HepG2 (cell line): ENCODE results near the gene PTPRD. TPM values are rescaled to one million over a fixed set of nuclear protein-coding genes. Genes with fewer than 3 reads are reported as not detected.

Experiments used
- ATAC-seq: fragments of 200-7000 bp; cut with Tn5 transposase; 3 replicates; pipeline ENCODE4 v1.9.1; 2020; ENCODE audit warnings: mild to moderate bottlenecking, moderate library complexity
- BruUV-seq: library from RNA; stranded (reverse); fragments of 400-500 nt; replicated peaks from 2 replicates; lab custom pipeline; 2021; lab: Mats Ljungman, UMichigan
- CTCF ChIA-PET: fragments of 300-600 bp; formaldehyde crosslinking; extraction: SDS; loops from one replicate; lab custom pipeline; 2021; ENCODE audit warnings: low total read pairs, inconsistent platforms, low intra/inter-chr PET ratio; lab: Yijun Ruan, JAX
- POLR2A ChIA-PET: fragments of 350-600 bp; sonication (Branson Sonifier 250); formaldehyde crosslinking; loops from one replicate; lab custom pipeline; 2020; ENCODE audit warnings: antibody characterized with exemption, inconsistent platforms; lab: Yijun Ruan, JAX
- DNase-seq: peaks from one replicate; pipeline ENCODE4 v3.0.0-alpha.2; 2015; ENCODE audit warnings: low spot score
- FAIRE-seq: peaks from 3 replicates; lab custom pipeline; 2011; peaks lifted over from hg19 to GRCh38; lab: Jason Lieb, UNC
- H2AFZ ChIP-seq: one replicate; pipeline ENCODE4 v1.6.1; 2011; ENCODE audit warnings: low read length, inconsistent platforms
- H3K27ac ChIP-seq: fragments of 300-600 bp; 3 replicates; pipeline ENCODE4 v1.8.0; 2011; ENCODE audit warnings: mixed run types, mild to moderate bottlenecking, mixed read lengths, low read length, inconsistent platforms; ENCODE audit not compliant: insufficient read depth; ENCODE audit errors: extremely low read length
- H3K27me3 ChIP-seq, 2 experiments: fragments of 200-600 bp in 1 of 2; 2 replicates in 1 of 2; 3 replicates in 1 of 2; pipeline versions ENCODE4 v1.6.0 to v1.8.0; 2011; ENCODE audit warnings: low read length in 2 of 2, mild to moderate bottlenecking in 2 of 2, moderate library complexity in 2 of 2, inconsistent platforms in 1 of 2; ENCODE audit not compliant: insufficient read depth in 2 of 2, control insufficient read depth in 1 of 2
- H3K36me3 ChIP-seq, 2 experiments: fragments of 200-600 bp in 1 of 2; replicated peaks in 1 of 2; 2 replicates in 1 of 2; 3 replicates in 1 of 2; pipeline versions ENCODE4 v1.5.1 to v1.8.0; 2011; ENCODE audit warnings: low read length in 2 of 2, inconsistent platforms in 1 of 2; ENCODE audit not compliant: insufficient read depth in 2 of 2, control insufficient read depth in 1 of 2
- H3K4me1 ChIP-seq: 2 replicates; pipeline ENCODE4 v1.5.1; 2012; ENCODE audit warnings: low read length, inconsistent platforms; ENCODE audit not compliant: insufficient read depth
- H3K4me2 ChIP-seq: 2 replicates; pipeline ENCODE4 v1.6.0; 2011; ENCODE audit warnings: low read depth, low read length, inconsistent platforms
- H3K4me3 ChIP-seq, 3 experiments: fragments of 200-600 bp in 1 of 3; sonication (generic), shearing (Covaris generic) in 1 of 3; replicated peaks in 1 of 3; 2 replicates each; pipeline ENCODE4 v1.5.1; 2011 to 2016; ENCODE audit warnings: low read length in 3 of 3, inconsistent platforms in 2 of 3, low read depth in 2 of 3, mild to moderate bottlenecking in 2 of 3, control low read depth in 1 of 3, mixed read lengths in 1 of 3; ENCODE audit not compliant: insufficient read depth in 1 of 3
- H3K79me2 ChIP-seq: one replicate; pipeline ENCODE4 v1.6.1; 2011; ENCODE audit warnings: low read length, inconsistent platforms; ENCODE audit not compliant: insufficient read depth
- H3K9ac ChIP-seq: 2 replicates; pipeline ENCODE4 v1.6.0; 2011; ENCODE audit warnings: mild to moderate bottlenecking, low read depth, low read length, inconsistent platforms; ENCODE audit not compliant: insufficient read depth
- H3K9me3 ChIP-seq: 2 replicates; pipeline ENCODE4 v1.5.1; 2012; ENCODE audit warnings: mild to moderate bottlenecking, low read length
- H4K20me1 ChIP-seq: 2 replicates; pipeline ENCODE4 v1.6.0; 2011; ENCODE audit warnings: inconsistent platforms, mild to moderate bottlenecking, low read length, moderate library complexity; ENCODE audit not compliant: insufficient read depth
- ARNT2 ChIP-seq: sonication (generic); formaldehyde crosslinking; IDR thresholded peaks from 2 replicates; pipeline ENCODE4 v1.8.0; 2022; ENCODE audit warnings: mild to moderate bottlenecking, low read depth, missing genetic modification reagents, moderate library complexity
- HOXD1 ChIP-seq: sonication (generic); formaldehyde crosslinking; IDR thresholded peaks from 2 replicates; pipeline ENCODE4 v1.5.0; 2020; ENCODE audit warnings: missing genetic modification reagents
- IKZF1 ChIP-seq: fragments of 450-650 bp; IDR thresholded peaks from 2 replicates; pipeline ENCODE4 v1.7.1; 2016
- ISL2 ChIP-seq: sonication (generic); formaldehyde crosslinking; IDR thresholded peaks from 2 replicates; pipeline ENCODE4 v1.5.0; 2020; ENCODE audit warnings: missing genetic modification reagents
- MEIS1 ChIP-seq: sonication (generic); formaldehyde crosslinking; IDR thresholded peaks from 2 replicates; pipeline ENCODE4 v1.9.0; 2021; ENCODE audit warnings: mild to moderate bottlenecking, missing genetic modification reagents, moderate library complexity, borderline replicate concordance
- NFE2L2 ChIP-seq: fragments of 150-350 bp; IDR thresholded peaks from 2 replicates; pipeline ENCODE4 v1.6.1; 2014; ENCODE audit warnings: low read length
- NFKBIZ ChIP-seq: IDR thresholded peaks from 2 replicates; pipeline ENCODE4 v1.6.1; 2018; ENCODE audit warnings: missing genetic modification reagents, missing compliant biosample characterization
- NPAS2 ChIP-seq: sonication (generic); formaldehyde crosslinking; IDR thresholded peaks from 2 replicates; pipeline ENCODE4 v1.8.0; 2022; ENCODE audit warnings: mild to moderate bottlenecking, missing genetic modification reagents, borderline replicate concordance
- SP1 ChIP-seq, 2 experiments: fragments of 450-650 bp in 1 of 2; sonication (generic) in 1 of 2; formaldehyde crosslinking in 1 of 2; IDR thresholded peaks; 2 replicates each; pipeline versions ENCODE4 v1.4.0 to v1.6.1; 2016 to 2020; ENCODE audit warnings: missing genetic modification reagents in 1 of 2
- STAG1 ChIP-seq: sonication (generic); formaldehyde crosslinking; IDR thresholded peaks from 2 replicates; pipeline ENCODE4 v1.4.0; 2020; ENCODE audit warnings: missing genetic modification reagents
- XBP1 ChIP-seq: sonication (generic); formaldehyde crosslinking; IDR thresholded peaks from 2 replicates; pipeline ENCODE4 v1.5.0; 2020; ENCODE audit warnings: missing genetic modification reagents
- ZNF382 ChIP-seq: sonication (generic); formaldehyde crosslinking; IDR thresholded peaks from 2 replicates; pipeline ENCODE4 v1.5.0; 2020; ENCODE audit warnings: missing genetic modification reagents, mild to moderate bottlenecking, borderline replicate concordance
- ZNF556 ChIP-seq: sonication (generic); formaldehyde crosslinking; IDR thresholded peaks from 2 replicates; pipeline ENCODE4 v1.4.0; 2020; ENCODE audit warnings: mild to moderate bottlenecking, missing genetic modification reagents, borderline replicate concordance
- ZNF629 ChIP-seq: sonication (generic); formaldehyde crosslinking; conservative IDR thresholded peaks from 2 replicates; pipeline ENCODE4 v1.5.0; 2020; ENCODE audit warnings: missing genetic modification reagents
- WGBS: methylation state at CpG from one replicate; pipeline ENCODE4 v1.1.6; 2017; ENCODE audit warnings: low lambda C conversion rate; 5-methylcytosine and 5-hydroxymethylcytosine counted together
- in situ Hi-C: cut with HindIII; loops from 2 replicates; pipeline ENCODE4 v1.10.0; 2017; ENCODE audit warnings: low pct_unique_long_range_greater_than_20kb; ENCODE audit not compliant: extremely low pct_ligation_motif_present
- intact Hi-C: fragments of 100-400 bp; cut with micrococcal nuclease; formaldehyde crosslinking; loops from one replicate; pipeline ENCODE4 v1.10.0; 2022; ENCODE audit not compliant: unreplicated experiment
- polyA plus RNA-seq, 8 experiments: library from polyadenylated mRNA; depleted of rRNA in 3 of 8; stranded (reverse) in 7 of 8; unstranded in 1 of 8; fragments of >200 nt; fragmentation: Illumina TruSeq in 4 of 8; extraction: Trizol in 4 of 8; gene quantifications; 2 replicates each; pipeline versions ENCODE4 v1.2.1 to v1.2.3, GENCODE V29; 2011 to 2016; ENCODE audit warnings: low read depth in 4 of 8, missing spikeins in 1 of 8, mixed read lengths in 1 of 8; ENCODE audit not compliant: insufficient read depth in 1 of 8
- total RNA-seq, 5 experiments: library from RNA; depleted of rRNA; stranded (reverse); fragments of >200 nt; fragmentation: Illumina TruSeq; extraction: Trizol; gene quantifications; 2 replicates each; pipeline ENCODE4 v1.2.3, GENCODE V29; 2016; ENCODE audit warnings: low read depth in 1 of 5
- TF ChIP-seq, protein P1 (sequence below): sonication (generic); formaldehyde crosslinking; IDR thresholded peaks from 2 replicates; pipeline ENCODE4 v1.4.0; 2020; ENCODE audit warnings: missing genetic modification reagents, mild to moderate bottlenecking, borderline replicate concordance
- TF ChIP-seq, protein P2 (sequence below): sonication (generic); formaldehyde crosslinking; conservative IDR thresholded peaks from 2 replicates; pipeline ENCODE4 v1.8.0; 2022; ENCODE audit warnings: missing genetic modification reagents
- TF ChIP-seq, protein P3 (sequence below): sonication (generic); formaldehyde crosslinking; IDR thresholded peaks from 2 replicates; pipeline ENCODE4 v1.5.0; 2020; ENCODE audit warnings: missing genetic modification reagents

Gene PTPRD
- total and polyA plus RNA-seq, 2 of the 13 experiments (the other 11 are each of a cell fraction or from before 2014, with no cell fraction given): 0.05 TPM; not detected in 1

- no TSS peak for BruUV-seq
- H3K79me2 ChIP-seq: no peaks in the 10 kb centered on the region
- 1% methylated on average over 4 of the region's 4 CpGs for WGBS
- H3K4me3 ChIP-seq: no peak overlapping the region
- DNase-seq (no peak), ATAC-seq (no peak), FAIRE-seq (no peak)
- no peaks in the 10 kb centered on the region for H3K36me3 ChIP-seq
- H3K27ac ChIP-seq: no peak overlapping the region
- TF ChIP-seq HOXD1 (CRISPR knock-in tag): no peak
- no peak for TF ChIP-seq ISL2 (CRISPR knock-in tag)
- TF ChIP-seq IKZF1: no peak
- TF ChIP-seq STAG1 (CRISPR knock-in tag): no peak
- TF ChIP-seq ZNF556 (CRISPR knock-in tag): no peak
- TF ChIP-seq, protein P1, sequence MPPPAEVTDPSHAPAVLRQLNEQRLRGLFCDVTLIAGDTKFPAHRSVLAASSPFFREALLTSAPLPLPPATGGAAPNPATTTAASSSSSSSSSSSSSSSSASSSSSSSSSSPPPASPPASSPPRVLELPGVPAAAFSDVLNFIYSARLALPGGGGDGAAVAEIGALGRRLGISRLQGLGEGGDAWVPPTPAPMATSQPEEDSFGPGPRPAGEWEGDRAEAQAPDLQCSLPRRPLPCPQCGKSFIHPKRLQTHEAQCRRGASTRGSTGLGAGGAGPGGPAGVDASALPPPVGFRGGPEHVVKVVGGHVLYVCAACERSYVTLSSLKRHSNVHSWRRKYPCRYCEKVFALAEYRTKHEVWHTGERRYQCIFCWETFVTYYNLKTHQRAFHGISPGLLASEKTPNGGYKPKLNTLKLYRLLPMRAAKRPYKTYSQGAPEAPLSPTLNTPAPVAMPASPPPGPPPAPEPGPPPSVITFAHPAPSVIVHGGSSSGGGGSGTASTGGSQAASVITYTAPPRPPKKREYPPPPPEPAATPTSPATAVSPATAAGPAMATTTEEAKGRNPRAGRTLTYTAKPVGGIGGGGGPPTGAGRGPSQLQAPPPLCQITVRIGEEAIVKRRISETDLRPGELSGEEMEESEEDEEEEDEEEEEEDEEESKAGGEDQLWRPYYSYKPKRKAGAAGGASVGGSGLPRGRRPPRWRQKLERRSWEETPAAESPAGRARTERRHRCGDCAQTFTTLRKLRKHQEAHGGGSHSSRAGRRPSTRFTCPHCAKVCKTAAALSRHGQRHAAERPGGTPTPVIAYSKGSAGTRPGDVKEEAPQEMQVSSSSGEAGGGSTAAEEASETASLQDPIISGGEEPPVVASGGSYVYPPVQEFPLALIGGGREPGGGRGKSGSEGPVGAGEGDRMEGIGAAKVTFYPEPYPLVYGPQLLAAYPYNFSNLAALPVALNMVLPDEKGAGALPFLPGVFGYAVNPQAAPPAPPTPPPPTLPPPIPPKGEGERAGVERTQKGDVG (CRISPR knock-in tag): no peak
- TF ChIP-seq NFE2L2: no peak
- no peak for TF ChIP-seq ARNT2
- TF ChIP-seq, protein P2, sequence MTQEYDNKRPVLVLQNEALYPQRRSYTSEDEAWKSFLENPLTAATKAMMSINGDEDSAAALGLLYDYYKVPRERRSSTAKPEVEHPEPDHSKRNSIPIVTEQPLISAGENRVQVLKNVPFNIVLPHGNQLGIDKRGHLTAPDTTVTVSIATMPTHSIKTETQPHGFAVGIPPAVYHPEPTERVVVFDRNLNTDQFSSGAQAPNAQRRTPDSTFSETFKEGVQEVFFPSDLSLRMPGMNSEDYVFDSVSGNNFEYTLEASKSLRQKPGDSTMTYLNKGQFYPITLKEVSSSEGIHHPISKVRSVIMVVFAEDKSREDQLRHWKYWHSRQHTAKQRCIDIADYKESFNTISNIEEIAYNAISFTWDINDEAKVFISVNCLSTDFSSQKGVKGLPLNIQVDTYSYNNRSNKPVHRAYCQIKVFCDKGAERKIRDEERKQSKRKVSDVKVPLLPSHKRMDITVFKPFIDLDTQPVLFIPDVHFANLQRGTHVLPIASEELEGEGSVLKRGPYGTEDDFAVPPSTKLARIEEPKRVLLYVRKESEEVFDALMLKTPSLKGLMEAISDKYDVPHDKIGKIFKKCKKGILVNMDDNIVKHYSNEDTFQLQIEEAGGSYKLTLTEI (CRISPR knock-in tag): no peak
- TF ChIP-seq NFKBIZ: no peak
- TF ChIP-seq ZNF629 (CRISPR knock-in tag): no peak
- TF ChIP-seq SP1 (IDR thresholded peaks at IDR 0.05): no peak
- TF ChIP-seq SP1 (CRISPR knock-in tag; IDR thresholded peaks at IDR 0.05): no peak
- no peak for TF ChIP-seq ZNF382 (CRISPR knock-in tag)
- no peak for TF ChIP-seq NPAS2 (CRISPR knock-in tag)
- TF ChIP-seq, protein P3, sequence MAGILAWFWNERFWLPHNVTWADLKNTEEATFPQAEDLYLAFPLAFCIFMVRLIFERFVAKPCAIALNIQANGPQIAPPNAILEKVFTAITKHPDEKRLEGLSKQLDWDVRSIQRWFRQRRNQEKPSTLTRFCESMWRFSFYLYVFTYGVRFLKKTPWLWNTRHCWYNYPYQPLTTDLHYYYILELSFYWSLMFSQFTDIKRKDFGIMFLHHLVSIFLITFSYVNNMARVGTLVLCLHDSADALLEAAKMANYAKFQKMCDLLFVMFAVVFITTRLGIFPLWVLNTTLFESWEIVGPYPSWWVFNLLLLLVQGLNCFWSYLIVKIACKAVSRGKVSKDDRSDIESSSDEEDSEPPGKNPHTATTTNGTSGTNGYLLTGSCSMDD (CRISPR knock-in tag): no peak
- TF ChIP-seq XBP1 (CRISPR knock-in tag): no peak
- no peak for TF ChIP-seq MEIS1
- POLR2A ChIA-PET: no interaction called here
- no peaks in the 10 kb centered on the region for H3K4me1 ChIP-seq
- no peak overlapping the region for H3K4me2 ChIP-seq
- CTCF ChIA-PET: no interaction called here
- H2AFZ ChIP-seq: no peak overlapping the region
- peaks cover 15% of the 10 kb centered on the region for H3K9me3 ChIP-seq
- intact Hi-C loops (no loop called here), in situ Hi-C loops (no loop called here)
- H3K9ac ChIP-seq: no peak overlapping the region
- H4K20me1 ChIP-seq: no peaks in the 10 kb centered on the region
- no peaks in the 10 kb centered on the region for H3K27me3 ChIP-seq
These were observed 169.5 kb downstream of the PTPRD start for GRCh38 chr9:10443181-10443867.
